Measurements from ENCODE around the gene EEF2K.

DNA sequence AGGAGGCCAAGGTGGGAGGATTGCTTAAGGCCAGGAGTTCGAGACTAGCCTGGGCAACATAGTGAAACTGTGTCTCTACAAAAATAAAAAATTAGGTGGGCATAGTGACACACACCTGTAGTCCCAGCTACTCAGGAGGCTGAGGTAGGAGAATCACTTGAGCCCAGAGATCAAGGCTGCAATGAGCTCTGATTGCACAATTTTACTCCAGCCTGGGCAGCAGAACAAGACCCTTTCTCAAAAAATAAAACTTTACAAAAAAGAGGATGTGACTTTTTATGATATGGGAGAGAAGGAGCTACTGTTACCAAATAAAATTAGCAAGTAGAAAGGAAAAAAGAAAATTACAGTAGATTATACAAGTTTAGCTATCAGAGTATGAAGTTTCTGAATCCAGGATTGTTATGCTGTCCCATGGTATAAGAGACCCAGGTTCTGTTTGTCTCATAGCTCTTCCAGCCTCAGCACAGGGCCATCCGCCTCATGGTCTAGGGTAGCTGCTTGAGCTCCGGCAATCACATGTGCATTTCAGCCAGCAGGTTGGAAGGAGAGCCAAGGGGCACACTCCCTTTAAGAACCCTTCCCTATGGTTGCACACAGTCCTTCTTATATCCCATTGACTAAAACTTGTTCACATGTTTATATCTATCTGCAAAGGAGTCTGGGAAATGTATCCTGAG is 13.5 kb downstream of the EEF2K start:
- TF ChIP-seq, protein P1, sequence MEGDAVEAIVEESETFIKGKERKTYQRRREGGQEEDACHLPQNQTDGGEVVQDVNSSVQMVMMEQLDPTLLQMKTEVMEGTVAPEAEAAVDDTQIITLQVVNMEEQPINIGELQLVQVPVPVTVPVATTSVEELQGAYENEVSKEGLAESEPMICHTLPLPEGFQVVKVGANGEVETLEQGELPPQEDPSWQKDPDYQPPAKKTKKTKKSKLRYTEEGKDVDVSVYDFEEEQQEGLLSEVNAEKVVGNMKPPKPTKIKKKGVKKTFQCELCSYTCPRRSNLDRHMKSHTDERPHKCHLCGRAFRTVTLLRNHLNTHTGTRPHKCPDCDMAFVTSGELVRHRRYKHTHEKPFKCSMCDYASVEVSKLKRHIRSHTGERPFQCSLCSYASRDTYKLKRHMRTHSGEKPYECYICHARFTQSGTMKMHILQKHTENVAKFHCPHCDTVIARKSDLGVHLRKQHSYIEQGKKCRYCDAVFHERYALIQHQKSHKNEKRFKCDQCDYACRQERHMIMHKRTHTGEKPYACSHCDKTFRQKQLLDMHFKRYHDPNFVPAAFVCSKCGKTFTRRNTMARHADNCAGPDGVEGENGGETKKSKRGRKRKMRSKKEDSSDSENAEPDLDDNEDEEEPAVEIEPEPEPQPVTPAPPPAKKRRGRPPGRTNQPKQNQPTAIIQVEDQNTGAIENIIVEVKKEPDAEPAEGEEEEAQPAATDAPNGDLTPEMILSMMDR (conservative IDR thresholded peaks at IDR 0.05; ENCODE audit: low read depth, low read length) = no peak
- TF ChIP-seq EZH2phosphoT487 (IDR thresholded peaks at IDR 0.05; ENCODE audit: borderline replicate concordance, low read length) (no peak), EZH2 (IDR thresholded peaks at IDR 0.05; ENCODE audit: low read length, unreplicated experiment) (no peak)
